IPS-NIHi7 (cell line): Measurements from ENCODE around the gene DIPK1B.
"Not testable (repeated sequence)": the region's sequence is repeated elsewhere in the genome, so short reads cannot be mapped to it uniquely, and the experiment has no call there.

ENCODE experiments used
- DNase-seq: peaks from one replicate; pipeline ENCODE4 v3.0.0; 2012; ENCODE audit warnings: mixed read lengths; ENCODE audit errors: extremely low spot score

DIPK1B gene

DNA sequence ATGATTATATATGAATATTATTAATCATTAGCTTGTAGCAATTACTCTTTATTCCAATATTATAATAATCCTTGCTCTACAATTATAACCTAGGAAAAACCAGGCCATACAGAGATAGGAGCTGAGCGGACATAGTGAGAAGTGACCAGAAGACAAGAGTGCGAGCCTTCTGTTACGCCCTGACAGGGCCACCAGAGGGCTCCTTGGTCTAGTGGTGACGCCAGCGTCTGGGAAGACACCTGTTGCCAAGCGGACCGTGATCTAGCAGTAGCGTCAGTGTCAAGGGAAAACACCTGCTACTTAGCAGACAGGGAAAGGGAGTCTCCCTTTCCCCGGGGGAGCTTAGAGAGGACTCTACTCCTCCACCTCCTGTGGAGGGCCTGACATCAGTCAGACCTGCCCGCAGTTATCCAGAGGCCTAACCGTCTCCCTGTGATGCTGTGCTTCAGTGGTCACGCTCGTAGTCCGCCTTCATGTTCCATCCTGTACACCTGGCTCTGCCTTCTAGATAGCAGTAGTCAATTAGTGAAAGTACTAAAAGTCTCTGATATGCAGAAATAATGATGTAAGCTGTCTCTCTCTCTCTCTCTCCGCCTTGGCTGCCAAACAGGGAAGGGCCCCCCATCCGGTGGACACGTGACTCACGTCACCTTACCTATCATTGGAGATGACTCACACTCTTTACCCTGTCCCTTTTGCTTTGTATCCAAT, 54.2 kb downstream of the DIPK1B start:
- DNase-seq: not testable (repeated sequence)

DNA sequence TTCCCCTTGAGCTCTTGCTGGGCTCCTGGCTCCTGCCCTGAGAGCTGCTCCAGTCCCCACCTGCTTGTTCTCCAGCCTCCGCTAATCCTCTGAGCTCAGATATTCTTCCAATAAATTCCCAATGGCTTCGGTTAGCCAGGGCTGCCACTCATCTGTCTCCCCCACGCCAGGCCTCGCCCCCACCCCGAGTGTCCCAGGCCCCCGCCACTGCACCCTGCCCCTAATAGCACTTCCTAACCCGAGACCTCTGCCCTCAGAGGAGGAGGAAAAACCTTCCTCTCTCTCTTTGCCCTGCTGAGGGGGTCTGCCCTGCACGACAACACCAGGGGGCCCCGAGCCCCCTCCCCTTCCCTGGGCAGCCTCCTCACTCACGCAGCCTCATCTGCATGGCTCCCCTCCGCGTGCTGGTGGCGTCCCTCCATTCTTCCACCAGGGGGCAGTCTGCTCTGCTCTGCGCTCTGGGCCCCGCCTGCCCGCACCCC, 57.4 kb downstream of the DIPK1B start:
- DNase-seq: peak; percentile 83

- DNase-seq: no peak
Observed at GRCh38 chr9:136771907-136772415, 59.6 kb downstream of the DIPK1B start.

- DNase-seq: peak; percentile 71
Observed at GRCh38 chr9:136773386-136774044, 61.1 kb downstream of the DIPK1B start.
